Testis (tissue), 3 donors: ENCODE measurements around the gene IQCF6. TPM values are rescaled to one million over a fixed set of nuclear protein-coding genes. Genes with fewer than 3 reads are reported as not detected.

ENCODE experiments used
- DNase-seq: peaks from one replicate; pipeline ENCODE4 v3.0.0-alpha.2; 2019
- H3K27ac ChIP-seq, 2 donors: fragments of 200-600 bp; sonication (generic); one replicate each; pipeline ENCODE4 v1.5.1; 2019
- H3K27me3 ChIP-seq: fragments of 200-600 bp; sonication (generic); one replicate; pipeline ENCODE4 v1.5.1; 2019
- H3K36me3 ChIP-seq: fragments of 200-600 bp; sonication (generic); one replicate; pipeline ENCODE4 v1.5.1; 2017; ENCODE audit warnings: low read depth; ENCODE audit errors: missing control alignments
- H3K4me1 ChIP-seq: fragments of 200-600 bp; sonication (generic); one replicate; pipeline ENCODE4 v1.5.1; 2019
- H3K4me3 ChIP-seq, 2 donors: fragments of 200-600 bp; sonication (generic); one replicate each; pipeline ENCODE4 v1.5.1; 2017 to 2019
- H3K9me3 ChIP-seq: fragments of 200-600 bp; sonication (generic); one replicate; pipeline ENCODE4 v1.5.1; 2017
- POLR2A ChIP-seq: fragments of 450-650 bp; IDR thresholded peaks from one replicate; pipeline ENCODE4 v1.6.1; 2017; ENCODE audit warnings: antibody characterized with exemption, mild to moderate bottlenecking, moderate library complexity
- WGBS, 2 donors: methylation state at CpG; one replicate each; pipeline ENCODE4 v1.1.5; 2018; 5-methylcytosine and 5-hydroxymethylcytosine counted together
- intact Hi-C: fragments of 100-400 bp; cut with DNase I; formaldehyde crosslinking; loops from one replicate; pipeline ENCODE4 v1.15.1; 2023; ENCODE audit warnings: low total_unique reads
- polyA plus RNA-seq: library from polyadenylated mRNA; stranded (reverse); fragments of 350-450 nt; fragmentation: Illumina TruSeq; extraction: RNeasy Lipid Tissue Mini Kit (QIAGEN cat#74804); gene quantifications from one replicate; pipeline ENCODE4 v1.2.3, GENCODE V29; 2014; ENCODE audit warnings: low read depth, low replicate concordance; ENCODE audit not compliant: insufficient read depth
- total RNA-seq, 2 donors: library from RNA; depleted of rRNA; stranded (reverse); fragments of >200 nt; gene quantifications; one replicate each; pipeline ENCODE4 v1.2.3, GENCODE V29; 2016
- TF ChIP-seq, protein P1 (sequence below), 3 experiments: fragments of 450-650 bp in 2 of 3; fragments of 200-600 bp in 1 of 3; sonication (generic) in 1 of 3; IDR thresholded peaks; one replicate each; pipeline ENCODE4 v1.5.1; 2016 to 2019; ENCODE audit warnings: antibody characterized with exemption in 3 of 3, mild to moderate bottlenecking in 2 of 3, moderate library complexity in 1 of 3

IQCF6 gene
- total and polyA plus RNA-seq, 3 donors from 2014 or later, result 12.3 to 30.4 (median 23.4) TPM

DNA sequence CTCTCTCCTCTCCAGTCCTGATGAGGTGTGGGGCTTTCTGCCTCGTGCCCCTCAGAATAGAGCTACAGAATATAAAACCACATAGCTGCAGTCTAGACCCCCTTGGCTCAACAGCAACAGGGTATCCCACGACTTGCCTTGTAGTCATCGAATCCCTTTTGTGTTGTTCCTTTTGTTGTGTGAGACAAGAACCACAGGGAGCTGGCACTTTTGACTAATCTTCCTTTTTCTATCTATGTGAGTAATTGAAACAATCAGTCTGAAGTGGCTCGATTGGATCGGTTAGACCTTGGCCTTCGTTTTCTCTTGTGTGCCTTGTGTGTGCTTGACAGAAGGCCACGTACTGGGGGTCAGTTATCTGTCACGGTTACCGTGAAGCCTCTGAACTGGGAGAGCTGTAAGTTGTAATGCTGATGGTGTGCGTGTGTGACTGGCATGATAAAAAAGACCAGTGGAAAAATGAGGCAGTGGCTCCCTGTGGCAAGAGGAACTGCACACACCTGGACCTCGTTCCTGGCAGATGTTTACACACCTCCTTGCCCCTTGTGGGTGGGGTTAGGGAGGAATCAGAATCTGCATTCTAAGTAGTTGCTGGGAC is 23.2 kb upstream of the IQCF6 start:
- no peak for DNase-seq
- Histone ChIP-seq H3K4me3 (no peak overlapping the region), H3K9me3 (no peaks in the 10 kb centered on the region), H3K27me3 (no peaks in the 10 kb centered on the region), H3K4me1 (no peaks in the 10 kb centered on the region), H3K36me3 (no peaks in the 10 kb centered on the region), H3K27ac (no peak overlapping the region)
- intact Hi-C loops, result no loop called here
- TF ChIP-seq POLR2A, result no peak
- TF ChIP-seq, protein P1, sequence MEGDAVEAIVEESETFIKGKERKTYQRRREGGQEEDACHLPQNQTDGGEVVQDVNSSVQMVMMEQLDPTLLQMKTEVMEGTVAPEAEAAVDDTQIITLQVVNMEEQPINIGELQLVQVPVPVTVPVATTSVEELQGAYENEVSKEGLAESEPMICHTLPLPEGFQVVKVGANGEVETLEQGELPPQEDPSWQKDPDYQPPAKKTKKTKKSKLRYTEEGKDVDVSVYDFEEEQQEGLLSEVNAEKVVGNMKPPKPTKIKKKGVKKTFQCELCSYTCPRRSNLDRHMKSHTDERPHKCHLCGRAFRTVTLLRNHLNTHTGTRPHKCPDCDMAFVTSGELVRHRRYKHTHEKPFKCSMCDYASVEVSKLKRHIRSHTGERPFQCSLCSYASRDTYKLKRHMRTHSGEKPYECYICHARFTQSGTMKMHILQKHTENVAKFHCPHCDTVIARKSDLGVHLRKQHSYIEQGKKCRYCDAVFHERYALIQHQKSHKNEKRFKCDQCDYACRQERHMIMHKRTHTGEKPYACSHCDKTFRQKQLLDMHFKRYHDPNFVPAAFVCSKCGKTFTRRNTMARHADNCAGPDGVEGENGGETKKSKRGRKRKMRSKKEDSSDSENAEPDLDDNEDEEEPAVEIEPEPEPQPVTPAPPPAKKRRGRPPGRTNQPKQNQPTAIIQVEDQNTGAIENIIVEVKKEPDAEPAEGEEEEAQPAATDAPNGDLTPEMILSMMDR (IDR thresholded peaks at IDR 0.05), result no peak
- WGBS, 2 donors, result 50 to 59% methylated on average over 11 of the region's 11 CpGs

DNA sequence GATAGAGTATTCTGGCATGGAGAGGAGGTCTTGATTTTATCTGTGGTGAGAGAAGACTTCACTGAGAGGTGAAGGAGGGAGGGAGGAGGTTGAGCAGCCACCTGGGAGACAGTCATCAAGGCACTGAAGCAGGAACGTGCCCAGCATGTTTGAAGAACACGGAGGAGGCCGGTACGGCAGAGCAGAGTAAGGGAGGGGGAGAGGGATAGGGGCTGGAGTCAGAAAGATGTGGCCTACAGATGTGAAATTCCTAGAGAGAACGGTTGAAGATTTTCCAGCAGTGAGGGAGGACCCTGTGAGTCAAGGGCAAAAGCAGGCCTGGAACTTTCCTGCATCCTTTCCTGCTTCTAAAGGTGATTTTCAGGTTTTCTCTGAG is 21.7 kb upstream of the IQCF6 start:
- WGBS, 2 donors, result 60 to 65% methylated on average over 5 of the region's 5 CpGs
- Histone ChIP-seq H3K4me3 (no peak overlapping the region), H3K27me3 (no peaks in the 10 kb centered on the region), H3K4me1 (no peaks in the 10 kb centered on the region), H3K36me3 (no peaks in the 10 kb centered on the region), H3K9me3 (no peaks in the 10 kb centered on the region), H3K27ac (no peak overlapping the region)
- no peak for TF ChIP-seq POLR2A
- TF ChIP-seq, protein P1 (IDR thresholded peaks at IDR 0.05), result no peak
- intact Hi-C loops, result no loop called here
- DNase-seq, result no peak

DNA sequence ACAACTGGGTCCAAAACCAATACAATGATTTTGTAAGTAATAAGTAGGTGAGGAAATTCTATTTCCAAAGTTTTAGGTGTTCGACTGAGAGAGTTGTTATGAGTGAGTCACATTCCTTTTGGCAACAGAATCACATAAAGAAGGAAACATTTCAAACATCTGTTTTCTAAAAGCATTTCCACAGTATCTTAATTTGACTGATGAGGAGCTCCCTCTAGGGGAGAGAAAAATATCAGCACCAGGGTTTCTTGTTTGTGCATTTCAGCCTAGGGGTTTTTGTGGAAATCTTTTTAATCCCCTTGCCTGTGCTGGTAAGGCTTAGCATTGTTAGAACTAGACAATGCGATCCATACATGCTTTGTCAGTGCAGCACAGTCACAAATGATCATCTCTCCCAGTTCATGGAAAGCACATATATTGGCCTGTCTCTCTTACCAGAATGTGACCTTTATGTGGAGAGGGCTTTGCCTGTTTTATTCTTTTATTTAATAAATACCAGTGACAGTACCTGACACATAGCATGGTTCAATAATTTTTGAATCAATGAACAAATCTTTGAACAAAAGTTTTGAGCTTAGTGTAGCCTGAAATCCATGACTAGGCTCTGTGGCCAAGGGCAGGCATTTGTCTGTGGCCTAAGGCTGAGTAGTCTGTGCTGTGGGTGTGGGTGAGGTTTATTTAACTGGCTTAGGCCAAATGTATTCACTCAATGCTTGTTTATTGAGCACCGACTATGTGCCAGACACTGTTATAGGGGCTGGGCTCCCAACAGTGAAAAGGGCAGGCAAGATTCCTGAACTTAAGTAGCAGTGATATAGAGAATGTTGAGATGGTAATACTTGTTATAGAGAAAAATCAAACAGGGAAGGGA is 21.1 kb upstream of the IQCF6 start:
- no peaks in the 10 kb centered on the region for H3K4me1 ChIP-seq
- no peaks in the 10 kb centered on the region for H3K27me3 ChIP-seq
- TF ChIP-seq, protein P1 (IDR thresholded peaks at IDR 0.05), result peak; percentile 44 to 68 (median 49)
- no peak for TF ChIP-seq POLR2A
- H3K27ac ChIP-seq, result no peak overlapping the region
- DNase-seq, result peak; percentile 21
- no peaks in the 10 kb centered on the region for H3K36me3 ChIP-seq
- WGBS, 2 donors, result 31 to 32% methylated on average over 3 of the region's 3 CpGs
- no peak overlapping the region for H3K4me3 ChIP-seq
- intact Hi-C loops, result no loop called here
- H3K9me3 ChIP-seq, result no peaks in the 10 kb centered on the region

DNA sequence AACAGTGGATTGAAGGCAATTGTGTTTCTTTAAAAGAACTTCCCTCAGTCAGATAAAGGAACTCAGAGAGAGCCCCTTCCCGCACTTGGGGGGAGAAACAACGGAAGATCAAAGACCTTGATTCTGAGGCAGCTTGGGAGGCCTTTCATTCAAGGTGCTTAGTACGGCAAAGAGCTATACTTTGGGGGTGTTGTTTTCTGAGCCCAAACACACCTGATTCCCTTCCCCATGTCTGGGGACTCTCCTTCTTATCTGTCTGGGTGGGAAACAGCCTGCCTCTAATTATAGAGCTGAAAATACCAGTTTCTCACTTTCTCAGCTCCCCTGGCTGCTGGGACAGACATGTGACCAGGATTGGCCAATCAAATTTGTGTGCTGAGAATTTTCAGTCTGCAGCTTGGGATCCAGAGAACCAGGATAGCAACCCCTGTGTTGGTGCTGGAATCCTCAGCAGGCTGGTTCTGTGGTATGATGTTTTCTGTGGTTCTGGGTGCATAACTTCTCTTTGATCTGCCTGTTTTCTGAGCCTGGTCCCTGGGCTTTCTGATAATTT is 19.4 kb upstream of the IQCF6 start:
- Histone ChIP-seq H3K36me3 (no peaks in the 10 kb centered on the region), H3K4me1 (no peaks in the 10 kb centered on the region), H3K9me3 (no peaks in the 10 kb centered on the region), H3K27ac (no peak overlapping the region), H3K4me3 (no peak overlapping the region), H3K27me3 (no peaks in the 10 kb centered on the region)
- 17 to 30% methylated on average over 3 of the region's 3 CpGs for WGBS, 2 donors
- TF ChIP-seq POLR2A, result no peak
- TF ChIP-seq, protein P1 (IDR thresholded peaks at IDR 0.05), result no peak
- intact Hi-C loops, result no loop called here
- DNase-seq, result no peak
